Esophagus muscularis mucosa (tissue), 4 donors: Measurements from ENCODE around the gene GCLC.

ENCODE experiments used
- CTCF ChIP-seq, 3 experiments: fragments of 200-600 bp in 2 of 3; fragments of 450-650 bp in 1 of 3; sonication (generic) in 2 of 3; IDR thresholded peaks; one replicate each; pipeline ENCODE4 v1.5.1; 2017 to 2019; ENCODE audit warnings: antibody characterized with exemption in 3 of 3, mild to moderate bottlenecking in 2 of 3, moderate library complexity in 1 of 3
- EP300 ChIP-seq: sonication (generic); formaldehyde crosslinking; IDR thresholded peaks from one replicate; pipeline ENCODE4 v1.6.1; 2017; ENCODE audit warnings: antibody characterized with exemption
- POLR2A ChIP-seq: fragments of 450-650 bp; IDR thresholded peaks from one replicate; pipeline ENCODE4 v1.6.1; 2017; ENCODE audit warnings: antibody characterized with exemption, moderate library complexity, mild to moderate bottlenecking, low read depth
- POLR2AphosphoS5 ChIP-seq, 2 donors: sonication (generic); formaldehyde crosslinking; IDR thresholded peaks; one replicate each; pipeline ENCODE4 v1.6.1; 2017; ENCODE audit warnings: antibody characterized with exemption in 2 of 2

GRCh38 chr6:53568776-53569616 lies 24.1 kb upstream of the GCLC start:
- no peak for TF ChIP-seq CTCF (IDR thresholded peaks at IDR 0.05)
- no peak for TF ChIP-seq POLR2A
- no peak for TF ChIP-seq POLR2AphosphoS5 (IDR thresholded peaks at IDR 0.05)
- TF ChIP-seq EP300 = no peak
